NCI-H1048 (cell line): Measurements from ENCODE around the gene HABP2.

Experiments
- DNase-seq: peaks from one replicate; lab custom pipeline; 2025; lab: John Stamatoyannopoulos, UW

HABP2 gene

DNA sequence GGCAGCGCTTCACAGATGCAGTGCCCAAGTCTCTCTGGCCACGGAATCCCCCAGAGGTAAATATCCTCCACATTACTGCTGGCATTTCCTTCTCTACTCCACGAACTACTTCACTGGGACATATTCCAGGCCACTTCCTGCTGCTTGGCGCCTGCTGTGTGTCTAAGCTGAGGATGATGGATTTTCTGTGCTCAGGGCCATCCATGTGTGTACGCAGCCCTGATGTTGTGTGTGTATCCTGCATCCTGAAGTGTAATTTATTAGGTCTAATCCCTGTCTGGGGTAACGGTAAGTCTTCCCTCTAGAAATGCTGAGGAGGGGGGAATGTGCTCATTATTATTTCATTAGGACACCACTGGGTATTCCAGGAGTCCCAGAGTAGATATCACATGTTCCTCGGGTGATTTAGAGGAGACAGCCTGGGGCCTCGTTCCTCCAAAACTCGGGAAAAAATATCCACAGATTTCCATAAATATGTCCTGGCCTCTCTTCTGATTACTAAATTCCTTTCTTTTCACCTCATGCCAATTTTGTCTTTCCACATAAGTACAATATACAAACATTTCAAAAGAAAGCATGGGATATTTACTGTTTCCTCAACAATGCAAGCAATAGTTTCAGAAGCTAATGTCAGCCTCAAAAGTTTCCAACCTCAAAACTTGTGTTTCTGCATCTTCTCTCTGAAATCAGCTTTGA is 25.5 kb upstream of the HABP2 start:
- DNase-seq: no peak

DNA sequence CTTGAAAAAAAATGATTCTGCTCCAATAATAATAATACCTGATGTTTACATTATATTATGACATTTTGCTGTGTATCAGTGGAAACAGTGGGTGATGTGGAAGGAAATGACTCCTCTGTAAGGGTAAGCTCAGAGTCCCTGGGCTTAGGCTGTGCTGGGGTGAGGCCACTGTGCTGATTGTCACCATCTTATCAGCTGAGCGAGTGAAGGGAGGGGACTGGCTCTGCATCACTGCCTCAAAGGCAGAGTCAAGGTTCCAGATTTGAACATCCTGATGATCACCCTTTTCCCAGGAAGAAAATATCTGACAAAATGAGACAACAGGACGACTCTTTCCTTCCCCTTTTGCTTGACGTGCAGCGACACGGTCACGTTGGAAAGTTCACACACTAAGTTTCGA is 24.0 kb upstream of the HABP2 start:
- DNase-seq: no peak

GRCh38 chr10:113529575-113529974 is 23.3 kb upstream of the HABP2 start:
- DNase-seq: no peak

- no peak for DNase-seq
These were observed 22.4 kb upstream of the HABP2 start for GRCh38 chr10:113530476-113530875.

- no peak for DNase-seq
These were observed 20.1 kb upstream of the HABP2 start for GRCh38 chr10:113532724-113533123.

DNA sequence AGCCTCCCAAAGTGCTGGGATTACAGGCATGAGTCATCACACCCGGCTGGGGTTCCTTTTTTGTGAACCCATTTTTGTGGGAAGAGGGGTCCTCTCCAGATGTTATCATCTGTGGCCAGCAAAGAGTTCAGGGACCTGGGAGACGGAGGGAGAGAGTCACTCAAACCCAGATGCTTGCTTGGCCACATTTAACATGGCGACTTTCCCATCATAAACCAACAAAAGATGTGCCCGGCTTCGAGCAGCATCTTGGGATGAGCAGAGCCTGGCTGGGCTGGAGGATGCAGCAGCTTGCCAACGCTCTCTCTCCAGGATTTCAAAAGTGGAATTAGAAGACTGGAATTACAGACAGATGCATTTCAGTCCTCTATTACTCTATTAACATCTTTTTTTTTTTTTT is 19.1 kb upstream of the HABP2 start:
- DNase-seq: no peak

- DNase-seq: no peak
These were observed 18.4 kb upstream of the HABP2 start for GRCh38 chr10:113534423-113534822.

- DNase-seq: no peak
These were observed 15.2 kb upstream of the HABP2 start for GRCh38 chr10:113537672-113538071.

DNA sequence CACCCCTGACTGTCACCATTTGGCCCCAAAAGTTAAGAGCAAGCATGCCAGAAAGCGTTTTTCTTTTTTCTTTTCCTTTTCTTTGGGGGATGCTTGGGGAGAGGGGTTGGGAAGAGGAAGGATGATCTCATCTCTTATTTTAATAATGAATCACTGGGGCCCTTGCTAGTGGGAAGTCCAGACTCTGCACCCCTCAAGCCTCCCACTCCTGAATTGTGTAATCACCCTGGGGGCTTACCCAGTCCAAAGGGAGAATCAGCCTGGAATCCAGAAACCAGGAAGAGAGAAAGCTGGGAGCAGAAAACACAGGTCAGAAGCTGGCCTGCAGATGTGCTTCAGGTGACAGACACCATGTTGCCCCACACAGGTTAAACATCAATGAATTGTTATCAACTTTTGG is 14.7 kb upstream of the HABP2 start:
- DNase-seq: no peak

- no peak for DNase-seq
These were observed 13.1 kb upstream of the HABP2 start for GRCh38 chr10:113539789-113540188.

DNA sequence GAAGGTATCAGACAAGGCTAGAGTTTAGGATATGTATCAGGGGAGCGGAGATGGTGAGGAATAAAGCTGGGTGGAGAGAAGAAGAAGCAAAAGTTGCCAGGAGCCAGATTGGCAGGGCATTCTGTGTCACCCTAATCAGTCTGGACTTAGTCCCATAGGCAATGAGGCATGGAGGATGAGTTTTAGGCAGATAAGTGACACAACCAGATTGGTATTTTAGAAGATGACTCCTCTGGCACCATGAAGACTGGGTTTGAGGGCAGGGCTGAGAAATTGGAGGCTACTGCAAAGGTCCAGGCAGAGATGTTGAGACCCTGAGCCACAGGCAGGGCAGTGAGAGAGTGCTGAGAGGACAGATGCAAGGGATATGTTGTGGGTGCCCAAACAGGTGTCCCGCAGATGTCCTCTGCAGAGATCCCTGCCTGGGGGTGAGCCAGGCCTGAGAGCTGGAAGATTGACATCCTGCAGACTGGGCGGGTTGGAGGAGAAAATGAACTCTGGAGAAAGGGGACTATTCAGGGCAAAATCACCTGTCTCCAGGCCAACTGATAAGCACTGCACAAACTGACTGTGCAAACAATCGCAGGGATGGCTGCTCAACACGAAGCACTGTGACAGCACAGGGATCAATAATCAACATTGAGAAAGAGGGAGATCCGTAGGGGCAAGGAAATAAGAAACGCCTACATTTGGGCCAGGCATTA is 11.9 kb upstream of the HABP2 start:
- no peak for DNase-seq

DNA sequence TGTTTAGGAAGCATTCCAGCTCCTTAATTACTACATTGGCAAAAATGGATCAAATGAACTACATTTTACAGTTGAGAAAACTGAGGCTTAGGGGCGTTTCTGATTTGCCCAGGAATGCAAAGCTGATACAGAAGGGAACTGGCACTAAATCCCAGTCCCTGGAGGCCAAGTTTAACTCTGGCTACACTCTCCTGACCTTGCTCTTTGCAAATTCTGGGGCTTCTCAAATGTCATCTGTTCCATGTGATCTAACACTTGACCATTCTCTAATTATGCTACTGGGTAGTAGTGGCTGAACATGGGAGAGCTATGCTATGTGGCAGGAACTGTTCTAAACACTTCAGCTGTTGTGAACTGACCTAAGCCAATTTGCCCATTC is 11.3 kb upstream of the HABP2 start:
- no peak for DNase-seq

GRCh38 chr10:113543107-113543955 is 9.5 kb upstream of the HABP2 start:
- no peak for DNase-seq

GRCh38 chr10:113544392-113544791 is 8.5 kb upstream of the HABP2 start:
- DNase-seq: no peak

- no peak for DNase-seq
These were observed 5.4 kb upstream of the HABP2 start for GRCh38 chr10:113547426-113547825.

DNA sequence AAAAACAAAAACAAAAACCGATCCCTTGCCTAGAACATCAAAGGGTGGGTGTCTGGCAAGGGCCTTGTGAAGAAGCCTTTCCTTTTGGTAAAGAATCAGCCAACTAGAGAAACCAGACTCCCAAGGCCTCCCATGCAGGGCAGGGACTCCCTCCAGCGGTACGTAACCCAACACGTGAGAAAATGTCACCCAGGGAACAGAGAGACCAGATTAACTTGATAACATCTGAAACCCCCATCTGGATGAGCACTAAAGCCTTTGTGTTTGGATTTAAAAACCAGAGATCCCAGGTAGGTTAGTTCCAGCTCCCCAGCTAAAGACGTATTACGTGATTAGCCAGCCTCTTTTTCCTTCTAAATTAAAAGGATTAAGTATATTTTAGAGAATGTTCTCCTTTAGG is 3.0 kb upstream of the HABP2 start:
- no peak for DNase-seq

GRCh38 chr10:113550365-113550764 is 2.5 kb upstream of the HABP2 start:
- DNase-seq: no peak

DNA sequence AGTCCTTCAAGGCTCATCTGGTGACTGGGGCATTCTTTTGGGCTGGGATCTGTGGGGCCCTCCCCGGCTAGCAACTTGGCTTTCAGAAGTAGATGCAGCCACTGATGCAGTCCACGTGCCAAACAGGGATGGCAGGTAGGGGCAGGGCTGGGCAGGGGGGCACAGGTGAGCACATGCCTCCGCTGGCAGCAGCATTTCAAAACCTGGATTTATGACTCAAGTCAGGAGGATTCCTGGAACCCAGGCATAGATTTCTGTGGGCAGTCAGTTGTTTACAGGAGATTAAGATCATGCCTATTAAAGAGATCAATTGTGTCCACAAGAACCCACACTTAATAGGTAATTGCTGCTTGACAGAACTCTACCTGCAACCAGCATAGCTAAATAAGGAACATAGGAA is 839 bp upstream of the HABP2 start:
- no peak for DNase-seq

DNA sequence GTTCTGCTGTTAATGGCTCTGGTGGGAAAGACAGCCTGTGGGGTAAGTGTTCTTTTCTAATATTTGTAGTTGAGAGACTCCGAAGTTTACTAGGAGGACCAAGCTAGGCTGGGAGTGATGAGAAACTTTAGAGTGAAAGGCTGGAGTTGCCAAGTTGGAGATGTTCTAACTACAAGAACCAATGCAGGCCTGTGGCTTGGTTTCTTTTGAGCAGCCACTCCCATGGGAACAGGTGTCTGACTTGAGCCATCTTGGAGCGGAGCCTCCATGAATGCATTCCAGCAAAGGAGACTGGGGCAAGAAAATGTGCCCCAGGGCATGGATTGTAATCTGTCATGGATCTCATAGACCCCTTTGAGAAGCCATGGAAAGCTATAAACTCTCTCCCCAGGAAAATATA is 296 bp downstream of the HABP2 start:
- DNase-seq: no peak

DNA sequence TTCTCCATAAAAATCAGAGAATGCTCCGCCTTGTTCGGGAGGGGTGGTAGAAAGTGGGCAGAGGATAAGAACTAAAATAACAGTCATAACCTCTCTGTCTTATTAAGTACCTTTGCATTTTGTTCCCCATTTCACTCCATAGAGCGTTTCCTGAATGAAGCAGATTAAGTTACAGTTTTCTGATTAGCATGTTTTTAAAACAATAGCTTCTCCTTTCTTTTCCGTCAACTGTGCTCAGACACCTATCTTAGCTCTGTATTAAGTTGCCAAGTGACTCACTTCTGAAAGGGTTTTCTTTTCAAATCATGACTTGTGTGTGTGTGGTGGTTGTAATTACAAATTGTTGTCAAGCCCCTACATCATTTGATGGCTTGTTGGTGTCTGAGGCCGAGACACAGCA is 1.4 kb downstream of the HABP2 start:
- no peak for DNase-seq

- no peak for DNase-seq
These were observed 2.4 kb downstream of the HABP2 start for GRCh38 chr10:113555245-113555644.

GRCh38 chr10:113555751-113556150 is 2.9 kb downstream of the HABP2 start:
- DNase-seq: no peak

- DNase-seq: no peak
These were observed 4.6 kb downstream of the HABP2 start for GRCh38 chr10:113557424-113557862.
